Erythroblast (primary cell): Measurements from ENCODE around the gene MFSD11.

ENCODE experiments used
- GATA1 ChIP-seq: IDR thresholded peaks from 2 replicates; pipeline ENCODE4 v1.6.1; 2011; ENCODE audit warnings: low read depth, mild to moderate bottlenecking, control low read depth, low read length, moderate library complexity
- POLR2A ChIP-seq: IDR thresholded peaks from 2 replicates; pipeline ENCODE4 v1.6.1; 2011; ENCODE audit warnings: mild to moderate bottlenecking, low read length

GRCh38 chr17:76784926-76785325 is 47.0 kb downstream of the MFSD11 start:
- TF ChIP-seq POLR2A (no peak), GATA1 (no peak)
